HEK293 (cell line): ENCODE results near the gene TMEM187.

Experiments used
- CTCF ChIA-PET: fragments of 350-600 bp; formaldehyde crosslinking; extraction: SDS; loops from one replicate; lab custom pipeline; 2021; ENCODE audit warnings: antibody characterized with exemption; lab: Yijun Ruan, JAX
- POLR2A ChIA-PET: fragments of 300-600 bp; formaldehyde crosslinking; extraction: SDS; loops from one replicate; lab custom pipeline; 2020; ENCODE audit warnings: antibody characterized with exemption, inconsistent platforms; lab: Yijun Ruan, JAX
- H3K27ac ChIP-seq: fragments of 200-500 bp; sonication (Bioruptor generic); 2 replicates; pipeline ENCODE4 v1.5.1; 2014; ENCODE audit warnings: low read depth, low read length, control low read depth, inconsistent platforms; ENCODE audit errors: extremely low read depth
- H3K36me3 ChIP-seq, 2 experiments: fragments of 200-500 bp in 1 of 2; sonication (Bioruptor generic) in 1 of 2; 1 replicate in 1 of 2; 2 replicates in 1 of 2; pipeline ENCODE4 v1.5.1; 2014 to 2017; ENCODE audit warnings: inconsistent platforms in 2 of 2, low read length in 2 of 2; ENCODE audit not compliant: control insufficient read depth in 2 of 2, insufficient read depth in 1 of 2
- H3K4me1 ChIP-seq: fragments of 200-500 bp; sonication (Bioruptor generic); 2 replicates; pipeline ENCODE4 v1.5.1; 2014; ENCODE audit warnings: mild to moderate bottlenecking, low read length, inconsistent platforms; ENCODE audit not compliant: control insufficient read depth, insufficient read depth
- H3K4me3 ChIP-seq: 2 replicates; pipeline ENCODE4 v1.5.1; 2011; ENCODE audit warnings: low read depth, mild to moderate bottlenecking, control low read depth, low read length, moderate library complexity
- H3K9me3 ChIP-seq: fragments of 200-500 bp; sonication (Bioruptor generic); 2 replicates; pipeline ENCODE4 v1.5.1; 2014; ENCODE audit warnings: low read depth, low read length, inconsistent platforms; ENCODE audit not compliant: control insufficient read depth, insufficient read depth
- BCL11B ChIP-seq: fragments of 450-650 bp; formaldehyde crosslinking; IDR thresholded peaks from 2 replicates; pipeline ENCODE4 v1.5.1; 2016; ENCODE audit warnings: low read depth, missing biosample characterization, missing genetic modification characterization
- CTCF ChIP-seq: fragments of 450-650 bp; formaldehyde crosslinking; IDR thresholded peaks from 2 replicates; pipeline ENCODE4 v1.5.1; 2016; ENCODE audit warnings: missing biosample characterization, missing genetic modification characterization
- EGR2 ChIP-seq: fragments of 450-650 bp; formaldehyde crosslinking; IDR thresholded peaks from 2 replicates; pipeline ENCODE4 v1.5.1; 2016; ENCODE audit warnings: low read depth, missing biosample characterization, missing genetic modification characterization
- IKZF3 ChIP-seq: fragments of 450-650 bp; IDR thresholded peaks from 2 replicates; pipeline ENCODE4 v1.5.0; 2018; ENCODE audit warnings: missing biosample characterization, mild to moderate bottlenecking, missing genetic modification characterization, moderate library complexity
- MEIS1 ChIP-seq: sonication (generic); formaldehyde crosslinking; IDR thresholded peaks from 2 replicates; pipeline ENCODE4 v1.8.1; 2022; ENCODE audit warnings: missing genetic modification reagents, mild to moderate bottlenecking, borderline replicate concordance
- RBAK ChIP-seq: fragments of 450-650 bp; formaldehyde crosslinking; IDR thresholded peaks from 2 replicates; pipeline ENCODE4 v1.5.1; 2016; ENCODE audit warnings: missing biosample characterization, missing genetic modification characterization
- REPIN1 ChIP-seq: fragments of 450-650 bp; formaldehyde crosslinking; IDR thresholded peaks from 2 replicates; pipeline ENCODE4 v1.5.1; 2017; ENCODE audit warnings: missing biosample characterization, missing genetic modification characterization, low read depth
- SCRT1 ChIP-seq: fragments of 450-650 bp; formaldehyde crosslinking; IDR thresholded peaks from 2 replicates; pipeline ENCODE4 v1.5.1; 2016; ENCODE audit warnings: missing biosample characterization, missing genetic modification characterization, borderline replicate concordance
- SCRT2 ChIP-seq: fragments of 450-650 bp; formaldehyde crosslinking; IDR thresholded peaks from 2 replicates; pipeline ENCODE4 v1.5.1; 2016; ENCODE audit warnings: missing biosample characterization, missing genetic modification characterization
- TCF7L2 ChIP-seq: IDR thresholded peaks from 2 replicates; pipeline ENCODE4 v1.6.1; 2011; ENCODE audit warnings: low read depth, mild to moderate bottlenecking, inconsistent platforms, low read length, moderate library complexity, borderline replicate concordance
- ZBTB7A ChIP-seq: fragments of 450-650 bp; formaldehyde crosslinking; IDR thresholded peaks from 2 replicates; pipeline ENCODE4 v1.5.1; 2016; ENCODE audit warnings: low read depth, missing biosample characterization, missing genetic modification characterization
- ZFHX2 ChIP-seq: fragments of 450-650 bp; formaldehyde crosslinking; conservative IDR thresholded peaks from 2 replicates; pipeline ENCODE4 v1.5.1; 2016; ENCODE audit warnings: missing biosample characterization, missing genetic modification characterization
- ZNF10 ChIP-seq: fragments of 450-650 bp; formaldehyde crosslinking; IDR thresholded peaks from 2 replicates; pipeline ENCODE4 v1.5.1; 2017; ENCODE audit warnings: missing biosample characterization, missing genetic modification characterization
- ZNF138 ChIP-seq: fragments of 450-650 bp; formaldehyde crosslinking; IDR thresholded peaks from 2 replicates; pipeline ENCODE4 v1.5.1; 2016; ENCODE audit warnings: missing biosample characterization, missing genetic modification characterization, borderline replicate concordance
- ZNF146 ChIP-seq: fragments of 450-650 bp; formaldehyde crosslinking; IDR thresholded peaks from 2 replicates; pipeline ENCODE4 v1.5.1; 2016; ENCODE audit warnings: missing biosample characterization, missing genetic modification characterization
- ZNF148 ChIP-seq: fragments of 450-650 bp; formaldehyde crosslinking; IDR thresholded peaks from 2 replicates; pipeline ENCODE4 v1.5.0; 2017; ENCODE audit warnings: missing biosample characterization, missing genetic modification characterization, borderline replicate concordance
- ZNF174 ChIP-seq: fragments of 450-650 bp; formaldehyde crosslinking; IDR thresholded peaks from 2 replicates; pipeline ENCODE4 v1.5.0; 2017; ENCODE audit warnings: missing biosample characterization, mild to moderate bottlenecking, missing genetic modification characterization
- ZNF2 ChIP-seq: fragments of 450-650 bp; formaldehyde crosslinking; IDR thresholded peaks from 2 replicates; pipeline ENCODE4 v1.5.1; 2016; ENCODE audit warnings: missing biosample characterization, missing genetic modification characterization
- ZNF223 ChIP-seq: fragments of 450-650 bp; formaldehyde crosslinking; IDR thresholded peaks from 2 replicates; pipeline ENCODE4 v1.5.1; 2016; ENCODE audit warnings: missing biosample characterization, missing genetic modification characterization
- ZNF391 ChIP-seq: fragments of 450-650 bp; formaldehyde crosslinking; IDR thresholded peaks from 2 replicates; pipeline ENCODE4 v1.5.1; 2016; ENCODE audit warnings: low read depth, missing biosample characterization, missing genetic modification characterization, borderline replicate concordance
- ZNF404 ChIP-seq: fragments of 450-650 bp; formaldehyde crosslinking; IDR thresholded peaks from 2 replicates; pipeline ENCODE4 v1.5.1; 2017; ENCODE audit warnings: missing biosample characterization, missing genetic modification characterization
- ZNF510 ChIP-seq: fragments of 450-650 bp; formaldehyde crosslinking; IDR thresholded peaks from 2 replicates; pipeline ENCODE4 v1.5.1; 2018; ENCODE audit warnings: mild to moderate bottlenecking, missing genetic modification characterization, missing biosample characterization; ENCODE audit not compliant: insufficient replicate concordance
- ZNF544 ChIP-seq: fragments of 450-650 bp; formaldehyde crosslinking; IDR thresholded peaks from 2 replicates; pipeline ENCODE4 v1.5.0; 2017; ENCODE audit warnings: missing biosample characterization, missing genetic modification characterization
- ZNF600 ChIP-seq: fragments of 450-650 bp; formaldehyde crosslinking; IDR thresholded peaks from 2 replicates; pipeline ENCODE4 v1.5.1; 2016; ENCODE audit warnings: missing biosample characterization, missing genetic modification characterization
- ZNF626 ChIP-seq: fragments of 450-650 bp; sonication (Bioruptor Pico); formaldehyde crosslinking; IDR thresholded peaks from 2 replicates; pipeline ENCODE4 v1.5.1; 2018; ENCODE audit warnings: missing biosample characterization, missing genetic modification characterization, inconsistent platforms
- ZXDB ChIP-seq: fragments of 450-650 bp; formaldehyde crosslinking; IDR thresholded peaks from 2 replicates; pipeline ENCODE4 v1.5.1; 2016; ENCODE audit warnings: missing biosample characterization, missing genetic modification characterization
- TF ChIP-seq, protein P1 (sequence below): fragments of 450-650 bp; formaldehyde crosslinking; IDR thresholded peaks from 2 replicates; pipeline ENCODE4 v1.5.1; 2016; ENCODE audit warnings: missing biosample characterization, missing genetic modification characterization
- TF ChIP-seq, protein P2 (sequence below): fragments of 450-650 bp; formaldehyde crosslinking; IDR thresholded peaks from 2 replicates; pipeline ENCODE4 v1.5.1; 2016; ENCODE audit warnings: missing biosample characterization, missing genetic modification characterization

The TMEM187 gene

GRCh38 chrX:153934148-153934761 lies 38.3 kb upstream of the TMEM187 start:
- ChIA-PET CTCF (interaction anchor here (1.2 to 14.7 kb wide), 4 partner anchors 9 to 15 kb away, joined by 3 to 267 read pairs (median 14); partner anchors contain the start of gene RENBP), POLR2A (interaction anchor here (0.8 to 2.7 kb wide), 12 partner anchors 9 to 207 kb away, joined by 3 to 21 read pairs (median 4); partner anchors contain the start of genes HCFC1, IDH3G, SSR4 and TMEM187)
- H3K36me3 ChIP-seq, result peaks cover 23 to 45% of the 10 kb centered on the region in 2 experiments
- H3K9me3 ChIP-seq, result no peaks in the 10 kb centered on the region
- peak overlapping the region; percentile 88 for H3K4me3 ChIP-seq
- H3K27ac ChIP-seq, result peak overlapping the region; percentile 85
- H3K4me1 ChIP-seq, result peaks cover 9% of the 10 kb centered on the region; the same call in 1 of the 2 replicates
- TF ChIP-seq ZNF544 (tag by site-specific recombination), result no peak
- no peak for TF ChIP-seq SCRT2
- no peak for TF ChIP-seq MEIS1
- TF ChIP-seq ZNF404 (tag by site-specific recombination), result no peak
- no peak for TF ChIP-seq TCF7L2
- TF ChIP-seq ZNF391 (tag by site-specific recombination), result no peak
- no peak for TF ChIP-seq RBAK (tag by site-specific recombination)
- TF ChIP-seq SCRT1 (tag by site-specific recombination), result no peak
- TF ChIP-seq ZNF174, result no peak
- TF ChIP-seq ZNF223 (tag by site-specific recombination), result no peak
- 0 out of 2 replicates have a peak, but pooled peaks have one; percentile 19 for TF ChIP-seq ZNF600 (tag by site-specific recombination)
- TF ChIP-seq, protein P1, sequence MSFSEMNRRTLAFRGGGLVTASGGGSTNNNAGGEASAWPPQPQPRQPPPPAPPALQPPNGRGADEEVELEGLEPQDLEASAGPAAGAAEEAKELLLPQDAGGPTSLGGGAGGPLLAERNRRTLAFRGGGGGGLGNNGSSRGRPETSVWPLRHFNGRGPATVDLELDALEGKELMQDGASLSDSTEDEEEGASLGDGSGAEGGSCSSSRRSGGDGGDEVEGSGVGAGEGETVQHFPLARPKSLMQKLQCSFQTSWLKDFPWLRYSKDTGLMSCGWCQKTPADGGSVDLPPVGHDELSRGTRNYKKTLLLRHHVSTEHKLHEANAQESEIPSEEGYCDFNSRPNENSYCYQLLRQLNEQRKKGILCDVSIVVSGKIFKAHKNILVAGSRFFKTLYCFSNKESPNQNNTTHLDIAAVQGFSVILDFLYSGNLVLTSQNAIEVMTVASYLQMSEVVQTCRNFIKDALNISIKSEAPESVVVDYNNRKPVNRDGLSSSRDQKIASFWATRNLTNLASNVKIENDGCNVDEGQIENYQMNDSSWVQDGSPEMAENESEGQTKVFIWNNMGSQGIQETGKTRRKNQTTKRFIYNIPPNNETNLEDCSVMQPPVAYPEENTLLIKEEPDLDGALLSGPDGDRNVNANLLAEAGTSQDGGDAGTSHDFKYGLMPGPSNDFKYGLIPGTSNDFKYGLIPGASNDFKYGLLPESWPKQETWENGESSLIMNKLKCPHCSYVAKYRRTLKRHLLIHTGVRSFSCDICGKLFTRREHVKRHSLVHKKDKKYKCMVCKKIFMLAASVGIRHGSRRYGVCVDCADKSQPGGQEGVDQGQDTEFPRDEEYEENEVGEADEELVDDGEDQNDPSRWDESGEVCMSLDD, result no peak
- no peak for TF ChIP-seq ZNF626 (tag by site-specific recombination)
- no peak for TF ChIP-seq ZNF138 (tag by site-specific recombination)
- TF ChIP-seq ZNF2, result no peak
- TF ChIP-seq ZFHX2, result no peak
- TF ChIP-seq CTCF, result no peak
- no peak for TF ChIP-seq ZNF10 (tag by site-specific recombination)
- TF ChIP-seq ZNF146 (tag by site-specific recombination), result no peak
- TF ChIP-seq ZNF510 (tag by site-specific recombination), result no peak
- 0 out of 2 replicates have a peak, but pooled peaks have one; percentile 20 for TF ChIP-seq BCL11B (tag by site-specific recombination)
- no peak for TF ChIP-seq ZXDB
- no peak for TF ChIP-seq EGR2
- no peak for TF ChIP-seq REPIN1
- no peak for TF ChIP-seq ZBTB7A (tag by site-specific recombination)
- no peak for TF ChIP-seq ZNF148 (tag by site-specific recombination)
- no peak for TF ChIP-seq IKZF3 (tag by site-specific recombination)
- TF ChIP-seq, protein P2, sequence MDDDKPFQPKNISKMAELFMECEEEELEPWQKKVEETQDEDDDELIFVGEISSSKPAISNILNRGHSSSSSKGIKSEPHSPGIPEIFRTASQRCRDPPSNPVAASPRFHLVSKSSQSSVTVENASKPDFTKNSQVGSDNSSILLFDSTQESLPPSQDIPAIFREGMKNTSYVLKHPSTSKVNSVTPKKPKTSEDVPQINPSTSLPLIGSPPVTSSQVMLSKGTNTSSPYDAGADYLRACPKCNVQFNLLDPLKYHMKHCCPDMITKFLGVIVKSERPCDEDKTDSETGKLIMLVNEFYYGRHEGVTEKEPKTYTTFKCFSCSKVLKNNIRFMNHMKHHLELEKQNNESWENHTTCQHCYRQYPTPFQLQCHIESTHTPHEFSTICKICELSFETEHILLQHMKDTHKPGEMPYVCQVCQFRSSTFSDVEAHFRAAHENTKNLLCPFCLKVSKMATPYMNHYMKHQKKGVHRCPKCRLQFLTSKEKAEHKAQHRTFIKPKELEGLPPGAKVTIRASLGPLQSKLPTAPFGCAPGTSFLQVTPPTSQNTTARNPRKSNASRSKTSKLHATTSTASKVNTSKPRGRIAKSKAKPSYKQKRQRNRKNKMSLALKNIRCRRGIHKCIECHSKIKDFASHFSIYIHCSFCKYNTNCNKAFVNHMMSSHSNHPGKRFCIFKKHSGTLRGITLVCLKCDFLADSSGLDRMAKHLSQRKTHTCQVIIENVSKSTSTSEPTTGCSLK (tag by site-specific recombination), result no peak
